SK-N-SH treated with all-trans-retinoic acid at 6 μM for 48 hours (cell line): ENCODE results near the gene C19orf33.
A peak's percentile ranks its signal among the peaks of the same experiment; 100 is the strongest.
"Not testable (repeated sequence)": the region's sequence is repeated elsewhere in the genome, so short reads cannot be mapped to it uniquely, and the experiment has no call there.

Experiments
- ATAC-seq: fragments of 200-7000 bp; cut with Tn5 transposase; 3 replicates; pipeline ENCODE4 v1.9.1; 2020; ENCODE audit warnings: mild to moderate bottlenecking, moderate library complexity
- ARNTL ChIP-seq: fragments of 450-650 bp; formaldehyde crosslinking; IDR thresholded peaks from 2 replicates; pipeline ENCODE4 v1.5.0; 2020; ENCODE audit warnings: low read depth, mild to moderate bottlenecking, moderate library complexity, borderline replicate concordance
- BACH2 ChIP-seq: fragments of 250-450 bp; sonication (Bioruptor Pico); IDR thresholded peaks from 2 replicates; pipeline ENCODE4 v1.9.0; 2021; ENCODE audit warnings: mild to moderate bottlenecking, borderline replicate concordance
- CSDC2 ChIP-seq: fragments of 250-450 bp; sonication (Bioruptor Pico); IDR thresholded peaks from 2 replicates; pipeline ENCODE4 v1.5.0; 2020; ENCODE audit warnings: mild to moderate bottlenecking, moderate library complexity
- ESRRG ChIP-seq: fragments of 250-450 bp; sonication (Bioruptor Pico); IDR thresholded peaks from 2 replicates; pipeline ENCODE4 v1.6.1; 2021; ENCODE audit warnings: mild to moderate bottlenecking
- GLIS3 ChIP-seq: fragments of 250-450 bp; sonication (Bioruptor Pico); IDR thresholded peaks from 2 replicates; pipeline ENCODE4 v1.5.0; 2020; ENCODE audit warnings: mild to moderate bottlenecking, moderate library complexity
- OSR1 ChIP-seq: fragments of 250-450 bp; sonication (Bioruptor Pico); IDR thresholded peaks from 2 replicates; pipeline ENCODE4 v1.8.0; 2022; ENCODE audit warnings: moderate library complexity, mild to moderate bottlenecking, inconsistent platforms
- RARB ChIP-seq: fragments of 250-450 bp; sonication (Bioruptor Pico); IDR thresholded peaks from 2 replicates; pipeline ENCODE4 v1.8.0; 2021; ENCODE audit warnings: mild to moderate bottlenecking, moderate library complexity
- TCF4 ChIP-seq: fragments of 250-450 bp; sonication (Bioruptor Pico); IDR thresholded peaks from 2 replicates; pipeline ENCODE4 v1.8.0; 2021; ENCODE audit warnings: mild to moderate bottlenecking, moderate library complexity, borderline replicate concordance
- TOX ChIP-seq: fragments of 250-450 bp; sonication (Bioruptor Pico); IDR thresholded peaks from 2 replicates; pipeline ENCODE4 v1.8.0; 2021; ENCODE audit warnings: mild to moderate bottlenecking, moderate library complexity, borderline replicate concordance
- ZC3H10 ChIP-seq: fragments of 250-450 bp; sonication (Bioruptor Pico); IDR thresholded peaks from 2 replicates; pipeline ENCODE4 v1.5.1; 2021; ENCODE audit warnings: mild to moderate bottlenecking, moderate library complexity
- ZNF565 ChIP-seq: fragments of 450-650 bp; formaldehyde crosslinking; conservative IDR thresholded peaks from 2 replicates; pipeline ENCODE4 v1.5.0; 2020; ENCODE audit warnings: low read depth, mild to moderate bottlenecking, moderate library complexity
- ZNF70 ChIP-seq: fragments of 450-650 bp; formaldehyde crosslinking; IDR thresholded peaks from 2 replicates; pipeline ENCODE4 v1.5.0; 2020; ENCODE audit warnings: mild to moderate bottlenecking, moderate library complexity
- TF ChIP-seq, protein P1 (sequence below): fragments of 250-450 bp; sonication (Bioruptor Pico); IDR thresholded peaks from 2 replicates; pipeline ENCODE4 v1.8.0; 2021; ENCODE audit warnings: low read depth, mild to moderate bottlenecking, moderate library complexity, borderline replicate concordance
- TF ChIP-seq, protein P2 (sequence below): fragments of 250-450 bp; sonication (Bioruptor Pico); IDR thresholded peaks from 2 replicates; pipeline ENCODE4 v1.5.1; 2021; ENCODE audit warnings: mild to moderate bottlenecking, moderate library complexity
- TF ChIP-seq, protein P3 (sequence below): fragments of 250-450 bp; sonication (Bioruptor Pico); IDR thresholded peaks from 2 replicates; pipeline ENCODE4 v1.5.0; 2020; ENCODE audit warnings: mild to moderate bottlenecking, moderate library complexity

The C19orf33 gene

DNA sequence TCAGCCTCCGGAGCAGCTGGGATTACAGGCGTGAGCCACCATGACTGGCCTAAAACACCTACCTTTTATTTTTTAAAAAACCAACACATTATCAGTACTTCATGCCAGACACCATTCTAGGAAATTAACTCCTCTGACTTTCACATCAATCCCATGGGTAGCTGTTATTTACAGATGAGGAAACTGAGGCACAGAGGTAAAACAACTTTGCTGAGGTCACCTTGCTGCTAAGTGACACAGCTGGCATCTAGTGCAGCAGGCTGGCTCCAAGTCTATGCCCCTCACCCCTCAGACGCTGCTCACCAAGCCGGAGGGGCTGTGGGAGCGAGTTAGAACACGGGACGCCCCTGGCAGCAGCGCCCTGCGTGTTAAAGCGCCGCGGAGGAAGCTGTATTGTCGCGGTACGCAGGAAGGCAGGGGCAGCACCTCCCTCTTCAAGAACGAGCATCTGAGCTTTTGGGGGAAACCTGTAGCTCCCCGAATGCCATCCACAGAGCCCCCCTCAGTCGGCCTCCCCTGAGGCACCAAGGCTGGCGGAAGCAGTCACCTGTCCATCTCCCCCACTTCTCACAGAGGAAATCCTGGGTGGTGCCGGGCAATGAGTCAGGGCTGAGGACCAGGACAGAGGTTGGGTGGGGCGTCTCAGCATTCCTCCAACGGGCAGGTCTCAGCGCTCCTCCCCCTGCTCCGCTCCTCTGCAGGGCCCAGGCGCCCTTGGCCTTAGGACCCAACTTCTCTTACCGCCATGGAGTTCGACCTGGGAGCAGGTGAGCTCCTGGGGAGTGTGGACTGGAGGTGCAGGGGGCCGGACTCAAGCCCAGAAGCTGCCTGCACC is at the start of gene C19orf33:
Gene C19orf33, plus strand, starts transcription at position 735 of the 835 bp plus-strand sequence. Its CDS starts 11 bp downstream, at position 746.
- ATAC-seq: no peak
- TF ChIP-seq, protein P1, sequence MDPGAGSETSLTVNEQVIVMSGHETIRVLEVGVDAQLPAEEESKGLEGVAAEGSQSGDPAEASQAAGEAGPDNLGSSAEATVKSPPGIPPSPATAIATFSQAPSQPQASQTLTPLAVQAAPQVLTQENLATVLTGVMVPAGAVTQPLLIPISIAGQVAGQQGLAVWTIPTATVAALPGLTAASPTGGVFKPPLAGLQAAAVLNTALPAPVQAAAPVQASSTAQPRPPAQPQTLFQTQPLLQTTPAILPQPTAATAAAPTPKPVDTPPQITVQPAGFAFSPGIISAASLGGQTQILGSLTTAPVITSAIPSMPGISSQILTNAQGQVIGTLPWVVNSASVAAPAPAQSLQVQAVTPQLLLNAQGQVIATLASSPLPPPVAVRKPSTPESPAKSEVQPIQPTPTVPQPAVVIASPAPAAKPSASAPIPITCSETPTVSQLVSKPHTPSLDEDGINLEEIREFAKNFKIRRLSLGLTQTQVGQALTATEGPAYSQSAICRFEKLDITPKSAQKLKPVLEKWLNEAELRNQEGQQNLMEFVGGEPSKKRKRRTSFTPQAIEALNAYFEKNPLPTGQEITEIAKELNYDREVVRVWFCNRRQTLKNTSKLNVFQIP: no peak
- TF ChIP-seq ARNTL (no peak), RARB (CRISPR knock-in tag) (no peak), GLIS3 (no peak), BACH2 (CRISPR knock-in tag) (no peak), TCF4 (CRISPR knock-in tag) (no peak), ZC3H10 (CRISPR knock-in tag) (no peak)
- TF ChIP-seq, protein P2, sequence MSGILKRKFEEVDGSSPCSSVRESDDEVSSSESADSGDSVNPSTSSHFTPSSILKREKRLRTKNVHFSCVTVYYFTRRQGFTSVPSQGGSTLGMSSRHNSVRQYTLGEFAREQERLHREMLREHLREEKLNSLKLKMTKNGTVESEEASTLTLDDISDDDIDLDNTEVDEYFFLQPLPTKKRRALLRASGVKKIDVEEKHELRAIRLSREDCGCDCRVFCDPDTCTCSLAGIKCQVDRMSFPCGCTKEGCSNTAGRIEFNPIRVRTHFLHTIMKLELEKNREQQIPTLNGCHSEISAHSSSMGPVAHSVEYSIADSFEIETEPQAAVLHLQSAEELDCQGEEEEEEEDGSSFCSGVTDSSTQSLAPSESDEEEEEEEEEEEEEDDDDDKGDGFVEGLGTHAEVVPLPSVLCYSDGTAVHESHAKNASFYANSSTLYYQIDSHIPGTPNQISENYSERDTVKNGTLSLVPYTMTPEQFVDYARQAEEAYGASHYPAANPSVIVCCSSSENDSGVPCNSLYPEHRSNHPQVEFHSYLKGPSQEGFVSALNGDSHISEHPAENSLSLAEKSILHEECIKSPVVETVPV (CRISPR knock-in tag): no peak

DNA sequence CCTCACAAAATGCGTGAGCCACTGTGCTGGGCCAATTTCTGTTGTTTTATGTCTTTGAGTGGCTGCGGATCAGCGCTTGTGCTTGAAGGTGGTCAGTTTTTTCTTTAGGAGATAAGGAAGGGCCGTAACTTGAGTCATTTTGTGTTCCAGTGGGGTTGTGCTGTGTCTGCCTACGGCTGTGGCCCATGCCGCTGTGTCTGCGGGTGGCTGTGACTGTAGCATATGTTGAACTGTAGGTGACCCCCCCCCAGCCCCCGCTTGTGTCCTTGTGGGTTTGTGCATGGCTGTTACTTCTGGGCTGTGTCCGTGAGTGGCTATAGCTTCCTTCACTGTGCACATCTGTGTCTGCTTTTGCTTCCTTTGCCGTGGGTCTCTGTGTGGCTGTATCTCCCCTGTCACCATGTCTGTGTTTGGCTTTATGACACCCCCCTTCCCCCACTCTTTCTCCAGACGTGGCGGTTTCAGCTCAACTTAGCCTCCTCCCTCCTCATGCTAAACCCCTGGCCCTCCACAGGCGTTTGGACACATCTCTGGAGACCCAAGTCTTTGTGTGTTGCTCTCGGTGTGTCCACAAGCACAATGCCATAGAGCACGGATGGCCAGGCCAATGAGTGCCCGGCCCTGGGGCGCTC is 48.6 kb upstream of the C19orf33 start:
- TF ChIP-seq ZNF70 (CRISPR knock-in tag) (no peak), CSDC2 (no peak), ESRRG (CRISPR knock-in tag) (no peak), BACH2 (CRISPR knock-in tag) (no peak), ZC3H10 (CRISPR knock-in tag) (no peak), TOX (CRISPR knock-in tag) (no peak), ARNTL (no peak), OSR1 (no peak), GLIS3 (no peak)
- TF ChIP-seq, protein P3, sequence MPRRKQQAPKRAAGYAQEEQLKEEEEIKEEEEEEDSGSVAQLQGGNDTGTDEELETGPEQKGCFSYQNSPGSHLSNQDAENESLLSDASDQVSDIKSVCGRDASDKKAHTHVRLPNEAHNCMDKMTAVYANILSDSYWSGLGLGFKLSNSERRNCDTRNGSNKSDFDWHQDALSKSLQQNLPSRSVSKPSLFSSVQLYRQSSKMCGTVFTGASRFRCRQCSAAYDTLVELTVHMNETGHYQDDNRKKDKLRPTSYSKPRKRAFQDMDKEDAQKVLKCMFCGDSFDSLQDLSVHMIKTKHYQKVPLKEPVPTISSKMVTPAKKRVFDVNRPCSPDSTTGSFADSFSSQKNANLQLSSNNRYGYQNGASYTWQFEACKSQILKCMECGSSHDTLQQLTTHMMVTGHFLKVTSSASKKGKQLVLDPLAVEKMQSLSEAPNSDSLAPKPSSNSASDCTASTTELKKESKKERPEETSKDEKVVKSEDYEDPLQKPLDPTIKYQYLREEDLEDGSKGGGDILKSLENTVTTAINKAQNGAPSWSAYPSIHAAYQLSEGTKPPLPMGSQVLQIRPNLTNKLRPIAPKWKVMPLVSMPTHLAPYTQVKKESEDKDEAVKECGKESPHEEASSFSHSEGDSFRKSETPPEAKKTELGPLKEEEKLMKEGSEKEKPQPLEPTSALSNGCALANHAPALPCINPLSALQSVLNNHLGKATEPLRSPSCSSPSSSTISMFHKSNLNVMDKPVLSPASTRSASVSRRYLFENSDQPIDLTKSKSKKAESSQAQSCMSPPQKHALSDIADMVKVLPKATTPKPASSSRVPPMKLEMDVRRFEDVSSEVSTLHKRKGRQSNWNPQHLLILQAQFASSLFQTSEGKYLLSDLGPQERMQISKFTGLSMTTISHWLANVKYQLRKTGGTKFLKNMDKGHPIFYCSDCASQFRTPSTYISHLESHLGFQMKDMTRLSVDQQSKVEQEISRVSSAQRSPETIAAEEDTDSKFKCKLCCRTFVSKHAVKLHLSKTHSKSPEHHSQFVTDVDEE (CRISPR knock-in tag): no peak
- TF ChIP-seq, protein P2 (CRISPR knock-in tag): no peak
- TF ChIP-seq, protein P1: no peak
- ATAC-seq: peak; percentile 31

DNA sequence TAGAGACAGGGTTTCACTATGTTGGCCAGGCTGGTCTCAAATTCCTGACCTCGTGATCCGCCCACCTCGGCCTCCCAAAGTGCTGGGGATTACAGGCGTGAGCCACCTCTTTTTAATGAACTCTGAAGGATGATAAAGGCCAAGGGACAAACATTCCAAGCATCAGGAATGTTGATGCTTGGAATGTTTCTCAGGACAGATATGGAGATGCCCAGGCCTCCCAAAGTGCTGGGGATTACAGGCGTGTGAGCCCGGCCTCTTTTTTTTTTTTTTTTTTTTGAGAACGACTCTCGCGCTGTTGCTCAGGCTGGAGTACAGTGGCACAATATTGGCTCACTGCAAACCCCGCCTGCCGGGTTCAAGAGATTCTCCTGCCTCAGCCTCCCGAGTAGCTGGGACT is 42.1 kb upstream of the C19orf33 start:
- not testable (repeated sequence) for ATAC-seq

DNA sequence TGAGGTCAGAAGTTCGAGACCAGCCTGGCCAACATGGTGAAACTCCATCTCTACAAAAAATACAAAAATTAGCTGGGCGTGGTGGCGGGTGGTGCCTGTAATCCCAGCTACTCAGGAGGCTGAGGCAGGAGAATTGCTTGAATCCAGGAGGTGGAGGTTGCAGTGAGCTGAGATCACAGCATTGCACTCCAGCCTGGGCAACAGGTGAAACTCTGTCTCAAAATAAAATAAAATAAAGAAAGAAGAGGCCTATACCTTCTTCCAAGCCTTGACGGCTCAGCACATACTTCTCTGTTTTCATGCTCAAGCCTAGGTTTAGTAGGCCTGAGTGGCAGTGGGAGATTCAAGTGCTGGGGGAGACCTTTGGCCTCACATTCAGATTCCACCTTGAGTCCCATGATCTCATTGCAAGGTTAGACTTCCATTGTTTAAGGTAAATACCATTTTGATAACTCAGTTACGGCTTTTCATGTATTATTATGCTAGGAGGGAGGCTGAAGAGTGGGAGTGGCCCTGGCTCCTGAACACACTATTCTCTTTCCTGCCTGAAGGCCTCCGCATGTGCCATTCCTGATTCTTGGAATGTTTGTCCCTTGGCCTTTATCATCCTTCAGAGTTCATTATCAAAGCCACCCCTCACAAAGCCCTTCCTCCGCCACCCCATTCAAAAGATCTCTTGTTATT is 41.3 kb upstream of the C19orf33 start:
- no peak for TF ChIP-seq ZNF565 (CRISPR knock-in tag)
- no peak for TF ChIP-seq OSR1
- TF ChIP-seq GLIS3: no peak
- no peak for TF ChIP-seq CSDC2
- TF ChIP-seq ESRRG (CRISPR knock-in tag): no peak
- no peak for ATAC-seq
